ENCODE measurements around the gene LAIR1. TPM values are rescaled to one million over a fixed set of nuclear protein-coding genes. Genes with fewer than 3 reads are reported as not detected.
A peak's percentile ranks its signal among the peaks of the same experiment; 100 is the strongest.
"Not testable (repeated sequence)": the region's sequence is repeated elsewhere in the genome, so short reads cannot be mapped to it uniquely, and the experiment has no call there.

The LAIR1 gene
- total and polyA plus RNA-seq, 5 donors, result 2.9 to 9.1 (median 7.9) TPM

DNA sequence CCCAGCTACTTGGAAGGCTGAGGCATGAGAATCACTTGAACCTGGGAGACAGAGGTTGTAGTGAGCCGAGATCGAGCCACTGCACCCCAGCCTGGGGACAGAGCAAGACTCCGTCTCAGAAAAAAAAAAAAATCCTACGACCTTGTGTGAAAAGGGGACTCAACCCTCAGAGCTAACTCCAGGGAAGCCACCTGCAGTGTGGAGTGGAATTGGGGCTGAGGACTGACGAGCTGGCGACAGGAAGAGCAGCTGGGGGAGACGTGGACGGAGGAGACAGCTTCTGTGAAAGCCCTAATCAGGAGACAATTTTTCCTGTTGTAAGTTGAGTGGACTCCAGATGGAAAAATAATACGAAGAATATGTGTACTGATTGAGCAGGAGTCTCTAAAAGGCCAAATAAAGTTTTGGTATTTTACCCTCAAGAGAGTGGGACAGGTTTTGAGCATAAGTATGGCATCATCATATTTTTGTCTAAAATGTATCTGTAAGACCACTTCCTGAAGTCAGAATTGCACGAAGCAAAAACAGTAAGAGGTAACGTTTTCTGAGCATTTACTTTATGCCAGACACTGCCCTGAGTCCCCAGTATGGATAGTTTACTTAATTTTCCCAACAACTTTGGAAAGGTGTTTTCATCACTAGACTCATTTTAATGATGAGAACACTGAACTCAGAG lies 12.0 kb upstream of the LAIR1 start:
- intact Hi-C loops (cut with DNase I), result no loop called here
- ATAC-seq, result no peak
- Histone ChIP-seq H3K4me1 (ENCODE audit: control insufficient read depth, insufficient read depth, low read length) (no peaks in the 10 kb centered on the region), H3K9me3 (ENCODE audit: control insufficient read depth, low read length) (no peaks in the 10 kb centered on the region), H3K27ac (ENCODE audit: low read length) (no peak overlapping the region), H3K27me3 (ENCODE audit: control insufficient read depth, insufficient read depth) (no peaks in the 10 kb centered on the region), H3K4me3 (ENCODE audit: low read length) (no peak overlapping the region)
- WGBS, result 47% methylated on average over 11 of the region's 11 CpGs
- DNase-seq, result no peak

DNA sequence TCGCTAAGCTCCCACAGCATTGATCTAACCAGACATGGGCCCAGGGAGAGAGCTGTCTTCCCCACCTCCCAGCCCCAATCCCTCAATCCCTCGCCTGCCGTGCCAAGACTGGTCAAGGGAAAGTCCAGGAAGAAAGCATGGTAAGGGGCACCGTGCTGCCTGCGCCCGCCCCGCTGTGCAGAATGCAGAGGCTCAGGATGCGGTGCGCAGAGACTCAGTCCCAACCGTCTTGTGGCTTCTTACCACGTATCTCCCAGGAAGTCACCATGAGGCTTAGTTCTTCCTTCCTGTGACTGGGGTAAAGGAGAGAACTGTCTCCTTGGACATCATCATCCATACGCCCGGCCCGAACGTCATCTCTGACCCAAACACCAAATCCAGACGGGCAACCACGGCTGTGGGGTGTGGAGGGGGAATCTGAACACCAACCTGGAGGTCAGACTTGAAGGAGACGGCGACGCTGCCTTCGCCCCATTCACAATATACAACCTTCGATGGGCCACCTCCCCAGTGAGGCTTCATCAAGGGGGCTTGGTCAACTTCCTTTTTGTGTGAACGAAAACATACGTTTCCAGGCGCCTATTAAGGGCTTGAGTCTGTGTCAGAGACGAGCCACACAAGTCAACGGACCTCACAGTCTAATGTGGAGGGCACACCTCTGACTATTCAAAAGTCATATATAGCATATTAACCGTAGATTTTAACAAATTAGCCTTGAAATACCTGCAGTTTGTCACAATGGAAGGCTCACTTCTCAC lies 10.6 kb upstream of the LAIR1 start:
- ATAC-seq; intact Hi-C loops (cut with DNase I); H3K9me3 ChIP-seq (ENCODE audit: control insufficient read depth, low read length); H3K27me3 ChIP-seq (ENCODE audit: control insufficient read depth, insufficient read depth); DNase-seq; H3K4me1 ChIP-seq (ENCODE audit: control insufficient read depth, insufficient read depth, low read length); H3K4me3 ChIP-seq (ENCODE audit: low read length); H3K27ac ChIP-seq (ENCODE audit: low read length): not testable (repeated sequence)
- WGBS, result 75% methylated on average over 28 of the region's 28 CpGs

DNA sequence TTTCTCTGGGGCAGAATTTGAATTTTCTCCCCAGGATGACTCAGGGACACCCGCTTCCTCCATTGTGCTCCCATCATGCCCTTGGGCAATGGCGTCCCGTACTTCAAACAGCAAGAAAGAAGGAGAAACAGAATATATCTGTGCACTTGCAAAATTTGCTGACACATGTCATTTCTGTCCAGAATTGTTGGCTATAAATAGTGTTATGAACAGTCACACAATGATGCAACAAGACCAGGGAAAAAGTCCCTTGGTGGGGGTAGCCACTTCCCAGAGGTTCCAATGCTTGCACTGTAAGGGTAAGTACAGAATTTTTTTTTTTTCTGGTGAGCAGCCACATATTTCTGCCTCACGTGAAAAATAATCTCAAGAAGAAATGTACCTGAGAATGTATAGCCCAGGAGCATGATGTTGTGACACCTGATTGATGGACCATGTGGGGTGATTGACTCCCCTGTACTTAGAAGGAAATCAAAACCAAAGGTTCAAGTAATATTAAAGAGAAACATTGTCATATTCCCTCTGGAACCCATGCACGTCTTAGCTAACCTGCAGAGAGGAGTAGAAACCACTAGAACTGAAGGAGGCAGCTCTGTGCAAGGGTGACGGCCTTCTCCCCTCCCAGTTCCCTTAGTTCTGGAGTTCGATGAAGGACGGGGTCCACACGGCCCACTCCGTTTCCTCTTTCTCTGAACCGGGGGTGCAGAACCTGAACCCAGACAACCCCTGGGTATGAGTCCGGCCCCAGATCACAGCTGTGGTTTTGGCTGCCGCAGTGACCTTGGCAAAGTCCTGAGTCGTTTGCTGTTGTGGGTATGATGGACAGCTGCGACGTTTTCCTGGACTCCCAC lies 9.3 kb upstream of the LAIR1 start:
- Histone ChIP-seq H3K4me1 (ENCODE audit: control insufficient read depth, insufficient read depth, low read length) (no peaks in the 10 kb centered on the region), H3K4me3 (ENCODE audit: low read length) (no peak overlapping the region), H3K27ac (ENCODE audit: low read length) (no peak overlapping the region), H3K9me3 (ENCODE audit: control insufficient read depth, low read length) (no peaks in the 10 kb centered on the region), H3K27me3 (ENCODE audit: control insufficient read depth, insufficient read depth) (no peaks in the 10 kb centered on the region)
- intact Hi-C loops (cut with DNase I), result no loop called here
- 76% methylated on average over 16 of the region's 16 CpGs for WGBS
- DNase-seq (peak in 2 of 3 donors; percentile 41 to 64), ATAC-seq (peak; percentile 52 to 59)

DNA sequence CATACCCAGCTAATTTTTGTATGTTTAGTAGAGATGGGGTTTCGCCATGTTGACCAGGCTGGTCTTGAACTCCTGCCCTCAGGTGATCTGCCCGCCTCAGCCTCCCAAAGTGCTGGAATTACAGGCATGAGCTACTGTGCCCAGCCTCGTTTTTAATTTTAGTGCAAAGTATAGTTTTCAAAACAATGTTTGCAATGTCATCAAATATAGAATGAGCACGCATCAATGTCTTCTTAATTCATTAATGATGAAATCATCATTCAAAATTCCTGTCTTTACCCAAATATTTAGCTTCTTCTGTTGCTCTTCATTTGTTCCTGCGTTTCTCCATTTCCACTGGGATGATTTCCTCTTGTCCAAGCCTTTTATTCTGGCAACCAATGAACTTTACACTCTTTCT lies 6.7 kb upstream of the LAIR1 start:
- H3K4me3 ChIP-seq (ENCODE audit: low read length); H3K27me3 ChIP-seq (ENCODE audit: control insufficient read depth, insufficient read depth); DNase-seq; H3K27ac ChIP-seq (ENCODE audit: low read length); ATAC-seq; H3K9me3 ChIP-seq (ENCODE audit: control insufficient read depth, low read length); intact Hi-C loops (cut with DNase I); H3K4me1 ChIP-seq (ENCODE audit: control insufficient read depth, insufficient read depth, low read length): not testable (repeated sequence)
- 72% methylated on average over 5 of the region's 5 CpGs for WGBS

DNA sequence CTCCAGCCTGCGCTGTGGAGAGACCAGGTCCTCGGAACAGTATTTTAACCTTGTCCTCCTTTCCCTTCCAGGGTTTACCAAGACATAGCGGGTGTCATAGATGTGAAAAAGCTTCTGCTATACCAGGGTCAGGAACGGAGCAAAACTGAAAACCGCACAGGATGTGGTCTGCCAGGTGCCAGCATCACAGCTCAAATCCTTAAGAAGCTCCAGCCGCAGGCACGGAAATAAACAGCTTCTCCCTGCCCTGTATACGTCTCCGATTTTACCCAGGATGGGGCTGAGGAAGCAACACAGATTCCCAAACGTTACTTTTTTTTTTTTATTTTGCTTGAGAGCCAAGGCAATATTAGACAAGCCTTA lies 5.7 kb upstream of the LAIR1 start:
- H3K27ac ChIP-seq (ENCODE audit: low read length); H3K4me1 ChIP-seq (ENCODE audit: control insufficient read depth, insufficient read depth, low read length); H3K9me3 ChIP-seq (ENCODE audit: control insufficient read depth, low read length); H3K27me3 ChIP-seq (ENCODE audit: control insufficient read depth, insufficient read depth); intact Hi-C loops (cut with DNase I); DNase-seq; H3K4me3 ChIP-seq (ENCODE audit: low read length): not testable (repeated sequence)
- 66% methylated on average over 8 of the region's 10 CpGs for WGBS
- ATAC-seq, result peak in 1 of 2 donors; percentile 28

DNA sequence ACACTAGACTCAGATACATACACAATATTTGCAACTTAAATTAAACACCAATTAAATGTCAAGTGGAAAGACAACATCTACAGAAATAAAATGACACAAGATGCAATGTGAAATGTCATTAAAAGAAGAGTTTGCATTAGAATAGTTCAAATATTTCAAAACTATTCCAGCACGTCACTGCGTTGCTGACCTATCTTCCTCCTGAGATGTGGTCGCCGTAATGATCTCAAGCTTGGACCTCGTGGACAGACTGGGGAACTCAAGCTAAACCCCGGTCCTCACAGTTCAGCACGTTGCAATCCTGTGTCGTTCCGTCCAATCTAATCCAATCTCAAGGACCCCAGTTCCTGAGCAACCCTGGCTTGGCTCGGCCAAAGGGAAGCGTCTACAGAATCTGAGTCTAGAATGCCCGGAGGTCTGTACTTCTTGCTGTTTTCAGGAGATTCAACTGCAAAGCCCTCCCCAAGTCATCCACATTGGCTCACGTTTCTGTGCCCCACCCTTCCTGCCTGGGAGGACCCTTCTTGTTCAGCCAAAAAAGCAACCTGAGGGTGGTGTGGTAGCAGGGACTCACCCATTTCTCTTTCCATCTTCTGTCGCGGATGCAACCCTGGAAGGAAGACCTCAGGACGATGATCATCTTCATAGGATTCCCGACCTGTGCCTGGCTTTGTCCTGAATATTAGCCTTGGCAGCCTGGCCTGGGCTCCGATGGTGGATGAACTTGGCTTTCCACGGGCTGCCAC lies 5.1 kb upstream of the LAIR1 start:
- H3K4me3 ChIP-seq (ENCODE audit: low read length); intact Hi-C loops (cut with DNase I); DNase-seq; H3K9me3 ChIP-seq (ENCODE audit: control insufficient read depth, low read length); H3K27ac ChIP-seq (ENCODE audit: low read length); H3K4me1 ChIP-seq (ENCODE audit: control insufficient read depth, insufficient read depth, low read length); H3K27me3 ChIP-seq (ENCODE audit: control insufficient read depth, insufficient read depth); ATAC-seq: not testable (repeated sequence)
- 71% methylated on average over 15 of the region's 19 CpGs for WGBS

DNA sequence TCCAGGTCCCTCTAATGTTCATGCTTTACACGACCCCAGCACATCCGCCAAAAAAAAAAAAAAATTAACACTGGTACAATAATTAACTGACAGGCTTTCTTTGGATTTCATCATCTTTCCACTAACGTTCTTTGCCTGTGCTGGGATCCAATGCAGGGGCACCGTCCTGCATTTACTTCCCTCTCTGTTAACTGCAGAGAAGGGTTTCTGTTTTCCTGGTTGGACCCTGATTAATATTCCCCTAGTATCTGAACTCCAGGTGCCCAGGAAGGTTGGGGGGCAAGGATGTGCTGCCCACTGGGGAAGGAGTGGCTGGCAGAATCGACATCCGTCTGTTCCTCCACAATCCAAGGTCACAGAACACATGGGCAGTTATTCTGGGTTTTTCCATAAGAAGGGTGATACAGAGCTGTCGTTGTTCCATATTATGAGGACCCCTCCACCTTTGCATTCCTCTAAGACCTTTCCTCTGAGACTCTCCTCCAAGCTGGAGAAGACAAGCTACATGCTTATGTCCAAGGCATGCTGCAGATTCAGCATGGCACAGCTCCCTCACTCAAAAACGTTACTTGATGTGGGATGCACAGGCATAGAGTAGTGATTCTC lies 4.5 kb upstream of the LAIR1 start:
- no peak overlapping the region for H3K27ac ChIP-seq (ENCODE audit: low read length)
- H3K4me1 ChIP-seq (ENCODE audit: control insufficient read depth, insufficient read depth, low read length), result no peaks in the 10 kb centered on the region
- no peak overlapping the region for H3K4me3 ChIP-seq (ENCODE audit: low read length)
- DNase-seq (no peak), ATAC-seq (no peak)
- intact Hi-C loops (cut with DNase I), result no loop called here
- WGBS, result 63% methylated on average over 8 of the region's 8 CpGs
- no peaks in the 10 kb centered on the region for H3K27me3 ChIP-seq (ENCODE audit: control insufficient read depth, insufficient read depth)
- no peaks in the 10 kb centered on the region for H3K9me3 ChIP-seq (ENCODE audit: control insufficient read depth, low read length)

DNA sequence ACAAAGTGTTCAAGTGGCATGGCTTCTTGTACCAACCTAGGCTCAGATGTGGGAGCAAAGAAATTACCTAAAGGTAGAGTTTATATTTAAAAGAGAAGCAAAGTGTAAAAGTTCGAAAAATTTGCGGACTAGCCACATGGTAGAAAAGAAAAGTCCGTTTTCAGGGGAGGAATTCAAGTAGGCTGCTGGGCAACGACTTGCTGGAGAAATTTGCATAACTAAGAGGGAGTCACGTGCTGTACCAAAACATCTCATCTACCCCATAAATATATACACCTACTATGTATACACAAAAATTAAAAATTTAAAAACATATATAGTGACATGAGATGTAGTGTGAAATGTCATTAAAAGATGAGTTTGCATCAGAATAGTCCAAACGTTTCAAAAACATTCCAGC lies 2.1 kb upstream of the LAIR1 start:
- 53% methylated on average over 6 of the region's 6 CpGs for WGBS
- H3K27ac ChIP-seq (ENCODE audit: low read length), result no peak overlapping the region
- DNase-seq (no peak), ATAC-seq (no peak)
- H3K4me1 ChIP-seq (ENCODE audit: control insufficient read depth, insufficient read depth, low read length), result no peaks in the 10 kb centered on the region
- no peaks in the 10 kb centered on the region for H3K9me3 ChIP-seq (ENCODE audit: control insufficient read depth, low read length)
- H3K27me3 ChIP-seq (ENCODE audit: control insufficient read depth, insufficient read depth), result no peaks in the 10 kb centered on the region
- no peak overlapping the region for H3K4me3 ChIP-seq (ENCODE audit: low read length)
- intact Hi-C loops (cut with DNase I), result no loop called here

DNA sequence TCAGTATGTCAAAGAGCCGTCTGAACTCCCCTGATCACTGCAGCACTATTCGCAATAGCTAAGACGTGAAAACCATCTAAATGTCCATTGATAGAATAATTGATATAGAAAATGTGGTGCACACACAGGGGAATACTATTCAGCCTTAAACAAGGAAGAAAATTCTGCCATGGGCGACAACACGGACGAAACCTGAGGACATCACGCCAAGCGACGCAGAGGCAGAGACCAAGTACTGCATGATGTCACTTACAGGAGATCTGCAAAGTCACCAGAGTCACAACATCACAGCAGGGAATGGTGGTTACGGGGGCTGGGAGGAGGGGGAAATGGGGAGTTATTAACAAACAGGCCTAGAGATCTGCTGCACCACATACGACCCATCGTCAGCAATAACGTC lies 1.1 kb upstream of the LAIR1 start:
- H3K27me3 ChIP-seq (ENCODE audit: control insufficient read depth, insufficient read depth); H3K9me3 ChIP-seq (ENCODE audit: control insufficient read depth, low read length); H3K4me3 ChIP-seq (ENCODE audit: low read length); intact Hi-C loops (cut with DNase I); ATAC-seq; DNase-seq; H3K4me1 ChIP-seq (ENCODE audit: control insufficient read depth, insufficient read depth, low read length); H3K27ac ChIP-seq (ENCODE audit: low read length): not testable (repeated sequence)
- WGBS, result 84% methylated on average over 13 of the region's 13 CpGs

DNA sequence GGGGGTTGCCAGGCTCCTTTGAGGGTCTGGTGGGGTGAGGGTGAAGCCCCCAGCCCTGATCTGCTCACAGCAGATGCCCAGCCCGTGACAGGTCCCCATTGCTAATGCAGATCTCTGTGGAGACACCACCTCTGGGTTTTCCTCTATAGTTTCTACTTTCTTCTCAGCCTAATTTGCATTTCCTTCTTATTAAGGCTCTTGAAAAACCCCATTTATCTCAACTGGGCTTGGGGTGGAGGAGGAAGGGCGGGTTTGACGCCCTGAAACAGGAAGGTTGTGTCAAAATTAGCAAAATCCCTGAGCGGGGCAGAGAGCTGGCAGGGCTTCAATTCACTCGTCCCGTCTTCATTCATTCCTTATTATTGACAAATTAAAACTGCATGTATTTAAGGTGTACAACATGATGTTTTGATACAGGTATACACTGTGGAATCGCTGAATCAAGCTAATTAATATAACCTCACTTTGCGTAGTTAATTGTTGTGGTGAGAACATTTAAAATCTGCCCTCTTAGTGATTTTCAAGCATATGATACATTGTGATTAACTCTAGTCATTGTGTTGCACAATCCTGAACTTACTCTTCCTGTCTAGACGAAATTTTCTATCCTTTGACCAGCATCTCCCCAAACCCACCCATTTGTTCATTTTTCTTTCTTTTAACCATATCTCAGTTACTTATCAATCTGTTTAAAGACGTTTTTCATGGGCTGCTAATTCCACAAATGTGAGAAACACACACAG lies 2.9 kb downstream of the LAIR1 start:
- intact Hi-C loops (cut with DNase I); DNase-seq; H3K4me3 ChIP-seq (ENCODE audit: low read length); ATAC-seq; H3K27ac ChIP-seq (ENCODE audit: low read length); H3K27me3 ChIP-seq (ENCODE audit: control insufficient read depth, insufficient read depth); H3K4me1 ChIP-seq (ENCODE audit: control insufficient read depth, insufficient read depth, low read length); H3K9me3 ChIP-seq (ENCODE audit: control insufficient read depth, low read length): not testable (repeated sequence)
- 45% methylated on average over 6 of the region's 10 CpGs for WGBS

Measured in right cardiac atrium (tissue), 5 donors.